HepG2 (cell line): ENCODE results near the gene OARD1. TPM values are rescaled to one million over a fixed set of nuclear protein-coding genes. Genes with fewer than 3 reads are reported as not detected.

Experiments used
- ATF7-NPFF ChIP-seq: sonication (generic); formaldehyde crosslinking; IDR thresholded peaks from 2 replicates; pipeline ENCODE4 v1.8.1; 2023; ENCODE audit warnings: mild to moderate bottlenecking, low read depth, missing genetic modification reagents, moderate library complexity
- ELF3 ChIP-seq: IDR thresholded peaks from 2 replicates; pipeline ENCODE4 v1.6.1; 2016; ENCODE audit warnings: missing genetic modification reagents, missing compliant biosample characterization
- ELF4 ChIP-seq: sonication (generic); formaldehyde crosslinking; IDR thresholded peaks from 2 replicates; pipeline ENCODE4 v1.5.0; 2020; ENCODE audit warnings: missing genetic modification reagents, mild to moderate bottlenecking, moderate library complexity, borderline replicate concordance
- GATAD2A ChIP-seq: IDR thresholded peaks from 2 replicates; pipeline ENCODE4 v1.6.1; 2016
- HNF4A ChIP-seq: sonication (generic); formaldehyde crosslinking; IDR thresholded peaks from 2 replicates; pipeline ENCODE4 v1.4.0; 2020; ENCODE audit warnings: missing genetic modification reagents
- KAT7 ChIP-seq: IDR thresholded peaks from 2 replicates; pipeline ENCODE4 v1.6.1; 2018; ENCODE audit warnings: borderline replicate concordance, missing compliant biosample characterization
- NFYC ChIP-seq: IDR thresholded peaks from 2 replicates; pipeline ENCODE4 v1.6.1; 2016; ENCODE audit warnings: missing genetic modification reagents, missing compliant biosample characterization
- PBX3 ChIP-seq: sonication (generic); formaldehyde crosslinking; IDR thresholded peaks from 2 replicates; pipeline ENCODE4 v1.8.1; 2023; ENCODE audit warnings: missing genetic modification reagents, inconsistent platforms, borderline replicate concordance
- PCBP2 ChIP-seq: fragments of 200-400 bp; formaldehyde crosslinking; optimal IDR thresholded peaks from 2 replicates; pipeline ENCODE3; 2018; ENCODE audit warnings: low read length, low read depth; ENCODE audit not compliant: poor library complexity, severe bottlenecking
- PHF5A ChIP-seq: IDR thresholded peaks from one replicate; pipeline ENCODE4 v1.6.1; 2018; ENCODE audit warnings: low read depth, missing genetic modification reagents; ENCODE audit not compliant: unreplicated experiment
- RFX1 ChIP-seq: fragments of 450-650 bp; IDR thresholded peaks from 2 replicates; pipeline ENCODE4 v1.6.1; 2017
- SOX13 ChIP-seq, 3 experiments: fragments of 450-650 bp in 1 of 3; sonication (generic) in 1 of 3; formaldehyde crosslinking in 1 of 3; IDR thresholded peaks in 2 of 3; conservative IDR thresholded peaks in 1 of 3; 2 replicates each; pipeline versions ENCODE4 v1.5.0 to v1.6.1; 2016 to 2020; ENCODE audit warnings: antibody characterized with exemption in 1 of 3, mild to moderate bottlenecking in 1 of 3, missing compliant biosample characterization in 1 of 3, missing genetic modification reagents in 1 of 3, moderate library complexity in 1 of 3
- SRF ChIP-seq: IDR thresholded peaks from 2 replicates; pipeline ENCODE4 v1.6.1; 2011; ENCODE audit warnings: mild to moderate bottlenecking, low read depth, low read length, moderate library complexity
- TAF15 ChIP-seq: fragments of 200-400 bp; formaldehyde crosslinking; IDR thresholded peaks from one replicate; pipeline ENCODE4 v1.6.1; 2018; ENCODE audit warnings: mild to moderate bottlenecking, low read depth, low read length; ENCODE audit not compliant: poor library complexity, severe bottlenecking
- ZBTB7A ChIP-seq: sonication (generic); formaldehyde crosslinking; IDR thresholded peaks from 2 replicates; pipeline ENCODE4 v1.8.0; 2022; ENCODE audit warnings: mild to moderate bottlenecking, missing genetic modification reagents
- ZFP36L2 ChIP-seq: sonication (generic); formaldehyde crosslinking; IDR thresholded peaks from 2 replicates; pipeline ENCODE4 v1.4.0; 2020; ENCODE audit warnings: missing genetic modification reagents
- ZMYM4 ChIP-seq: sonication (generic); formaldehyde crosslinking; IDR thresholded peaks from 2 replicates; pipeline ENCODE4 v1.8.1; 2023; ENCODE audit warnings: mild to moderate bottlenecking, missing genetic modification reagents
- ZNF138 ChIP-seq: sonication (generic); formaldehyde crosslinking; IDR thresholded peaks from 2 replicates; pipeline ENCODE4 v1.5.0; 2020; ENCODE audit warnings: mild to moderate bottlenecking, low read depth, missing genetic modification reagents
- ZNF251 ChIP-seq: sonication (generic); formaldehyde crosslinking; IDR thresholded peaks from 2 replicates; pipeline ENCODE4 v1.9.0; 2021; ENCODE audit warnings: mild to moderate bottlenecking, missing genetic modification reagents
- ZNF264 ChIP-seq: sonication (generic); formaldehyde crosslinking; IDR thresholded peaks from 2 replicates; pipeline ENCODE4 v1.4.0; 2020; ENCODE audit warnings: missing genetic modification reagents
- ZNF503 ChIP-seq: sonication (generic); formaldehyde crosslinking; IDR thresholded peaks from 2 replicates; pipeline ENCODE4 v1.4.0; 2020; ENCODE audit warnings: missing genetic modification reagents
- ZNF841 ChIP-seq: sonication (generic); formaldehyde crosslinking; IDR thresholded peaks from 2 replicates; pipeline ENCODE4 v1.8.1; 2023; ENCODE audit warnings: missing genetic modification reagents, borderline replicate concordance
- ZSCAN20 ChIP-seq: sonication (generic); formaldehyde crosslinking; IDR thresholded peaks from 2 replicates; pipeline ENCODE4 v1.4.0; 2020; ENCODE audit warnings: missing genetic modification reagents, mild to moderate bottlenecking, borderline replicate concordance
- ZSCAN22 ChIP-seq: sonication (generic); formaldehyde crosslinking; IDR thresholded peaks from 2 replicates; pipeline ENCODE4 v1.4.0; 2020; ENCODE audit warnings: mild to moderate bottlenecking, missing genetic modification reagents
- polyA plus RNA-seq, 8 experiments: library from polyadenylated mRNA; depleted of rRNA in 3 of 8; stranded (reverse) in 7 of 8; unstranded in 1 of 8; fragments of >200 nt; fragmentation: Illumina TruSeq in 4 of 8; extraction: Trizol in 4 of 8; gene quantifications; 2 replicates each; pipeline versions ENCODE4 v1.2.1 to v1.2.3, GENCODE V29; 2011 to 2016; ENCODE audit warnings: low read depth in 4 of 8, missing spikeins in 1 of 8, mixed read lengths in 1 of 8; ENCODE audit not compliant: insufficient read depth in 1 of 8
- total RNA-seq, 5 experiments: library from RNA; depleted of rRNA; stranded (reverse); fragments of >200 nt; fragmentation: Illumina TruSeq; extraction: Trizol; gene quantifications; 2 replicates each; pipeline ENCODE4 v1.2.3, GENCODE V29; 2016; ENCODE audit warnings: low read depth in 1 of 5
- TF ChIP-seq, protein P1 (sequence below): sonication (generic); formaldehyde crosslinking; conservative IDR thresholded peaks from 2 replicates; pipeline ENCODE4 v1.5.0; 2020; ENCODE audit warnings: missing genetic modification reagents

The OARD1 gene
- total and polyA plus RNA-seq, 2 of the 13 experiments (the other 11 are each of a cell fraction or from before 2014, with no cell fraction given), result 18.4 to 49.0 TPM

GRCh38 chr6:41065550-41066026 is 6.6 kb downstream of the OARD1 start (continued):
- 0 out of 2 replicates have a peak, but pooled peaks have one; percentile 17 for TF ChIP-seq SOX13 (IDR thresholded peaks at IDR 0.05)
- TF ChIP-seq SOX13 (CRISPR knock-in tag; conservative IDR thresholded peaks at IDR 0.05 in 1 of 2, IDR thresholded peaks at IDR 0.05 in 1 of 2), result peak in 1 of 2 experiments; percentile 87; a peak in 2 of 4 replicates
- TF ChIP-seq KAT7 (CRISPR knock-in tag), result no peak
- TF ChIP-seq PBX3 (CRISPR knock-in tag), result no peak
- TF ChIP-seq ZNF138 (CRISPR knock-in tag), result no peak
- no peak for TF ChIP-seq ZNF251 (CRISPR knock-in tag)
- peak; percentile 26; the same call in 1 of the 2 replicates for TF ChIP-seq ELF4 (CRISPR knock-in tag)
- no peak for TF ChIP-seq ZSCAN22
- TF ChIP-seq ATF7-NPFF, result no peak
- TF ChIP-seq ZNF841 (CRISPR knock-in tag), result no peak
- TF ChIP-seq GATAD2A (CRISPR knock-in tag), result peak; percentile 96
- no peak for TF ChIP-seq ZFP36L2 (CRISPR knock-in tag)
- TF ChIP-seq, protein P1, sequence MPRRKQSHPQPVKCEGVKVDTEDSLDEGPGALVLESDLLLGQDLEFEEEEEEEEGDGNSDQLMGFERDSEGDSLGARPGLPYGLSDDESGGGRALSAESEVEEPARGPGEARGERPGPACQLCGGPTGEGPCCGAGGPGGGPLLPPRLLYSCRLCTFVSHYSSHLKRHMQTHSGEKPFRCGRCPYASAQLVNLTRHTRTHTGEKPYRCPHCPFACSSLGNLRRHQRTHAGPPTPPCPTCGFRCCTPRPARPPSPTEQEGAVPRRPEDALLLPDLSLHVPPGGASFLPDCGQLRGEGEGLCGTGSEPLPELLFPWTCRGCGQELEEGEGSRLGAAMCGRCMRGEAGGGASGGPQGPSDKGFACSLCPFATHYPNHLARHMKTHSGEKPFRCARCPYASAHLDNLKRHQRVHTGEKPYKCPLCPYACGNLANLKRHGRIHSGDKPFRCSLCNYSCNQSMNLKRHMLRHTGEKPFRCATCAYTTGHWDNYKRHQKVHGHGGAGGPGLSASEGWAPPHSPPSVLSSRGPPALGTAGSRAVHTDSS (CRISPR knock-in tag), result no peak
- peak; percentile 85; the same call in 1 of the 2 replicates for TF ChIP-seq ZNF503
- peak; percentile 61; the same call in 1 of the 2 replicates for TF ChIP-seq ZMYM4 (CRISPR knock-in tag)
- TF ChIP-seq HNF4A (CRISPR knock-in tag), result peak; percentile 97
- TF ChIP-seq TAF15, result no peak
- TF ChIP-seq ELF3 (CRISPR knock-in tag), result peak; percentile 84
- no peak for TF ChIP-seq PHF5A (CRISPR knock-in tag)
- TF ChIP-seq PCBP2, result no peak
- no peak for TF ChIP-seq ZSCAN20
- no peak for TF ChIP-seq ZBTB7A (CRISPR knock-in tag)
- TF ChIP-seq NFYC (CRISPR knock-in tag), result peak; percentile 0; the same call in 1 of the 2 replicates
- no peak for TF ChIP-seq SRF
- no peak for TF ChIP-seq ZNF264
- TF ChIP-seq RFX1, result no peak
